NK-92 treated with Interleukin-12 subunit alpha and Interleukin-12 subunit beta, amount 100 ng/mL, for 24 hours (cell line): ENCODE data around the gene ANGPT4.

ENCODE experiments used
- DNase-seq: peaks from one replicate; lab custom pipeline; 2025; lab: John Stamatoyannopoulos, UW

Gene ANGPT4

GRCh38 chr20:825710-826421 is 90.3 kb downstream of the ANGPT4 start:
- DNase-seq: no peak

- no peak for DNase-seq
Observed at GRCh38 chr20:824916-825315, 91.2 kb downstream of the ANGPT4 start.

GRCh38 chr20:824490-824889 is 91.6 kb downstream of the ANGPT4 start:
- no peak for DNase-seq

GRCh38 chr20:823574-823902 is 92.6 kb downstream of the ANGPT4 start:
- no peak for DNase-seq

GRCh38 chr20:822651-823573 is 93.2 kb downstream of the ANGPT4 start:
- DNase-seq: no peak

GRCh38 chr20:821731-822065 is 94.4 kb downstream of the ANGPT4 start:
- DNase-seq: no peak

- no peak for DNase-seq
Observed at GRCh38 chr20:821046-821730, 94.9 kb downstream of the ANGPT4 start.

GRCh38 chr20:820323-820953 is 95.7 kb downstream of the ANGPT4 start:
- no peak for DNase-seq
